ENCODE data around the gene BCR. TPM values are rescaled to one million over a fixed set of nuclear protein-coding genes. Genes with fewer than 3 reads are reported as not detected.

The BCR gene
- total RNA-seq, 6 donors from 2014 or later: 47.1 to 105 (median 68.6) TPM

- 94 to 96% methylated on average over 9 to 15 of the region's 15 CpGs for WGBS, 2 donors
- peaks cover 0 to 74% (median 48%) of the 10 kb centered on the region in 4 donors for H3K36me3 ChIP-seq
These were observed 94.8 kb downstream of the BCR start for GRCh38 chr22:23274891-23275694.

GRCh38 chr22:23275751-23276150, 95.4 kb downstream of the BCR start:
- TF ChIP-seq POLR2A (IDR thresholded peaks at IDR 0.05) (no peak), EP300 (IDR thresholded peaks at IDR 0.05) (no peak), POLR2AphosphoS5 (IDR thresholded peaks at IDR 0.05) (no peak), CTCF (IDR thresholded peaks at IDR 0.05) (no peak)
- Histone ChIP-seq H3K4me1 (peaks cover 21 to 30% (median 24%) of the 10 kb centered on the region in 4 donors), H3K27ac (no peak overlapping the region), H3K9me3 (no peaks in the 10 kb centered on the region), H3K27me3 (no peaks in the 10 kb centered on the region), H3K4me3 (no peak overlapping the region), H3K36me3 (peaks cover 0 to 77% (median 54%) of the 10 kb centered on the region in 4 donors)
- WGBS, 2 donors: 93 to 96% methylated on average over 14 of the region's 14 CpGs
- DNase-seq (no peak), ATAC-seq (ENCODE audit: low FRiP score in 2 of 2) (no peak)

More at GRCh38 chr22:23274891-23275694, 94.8 kb downstream of the BCR start:
- peaks cover 21 to 25% (median 23%) of the 10 kb centered on the region in 4 donors for H3K4me1 ChIP-seq
- TF ChIP-seq EP300 (IDR thresholded peaks at IDR 0.05) (no peak), POLR2AphosphoS5 (IDR thresholded peaks at IDR 0.05) (no peak), POLR2A (IDR thresholded peaks at IDR 0.05) (no peak), CTCF (IDR thresholded peaks at IDR 0.05) (no peak)
- no peaks in the 10 kb centered on the region for H3K9me3 ChIP-seq
- DNase-seq (no peak), ATAC-seq (ENCODE audit: low FRiP score in 2 of 2) (no peak)
- H3K27ac ChIP-seq: no peak overlapping the region
- H3K27me3 ChIP-seq: no peaks in the 10 kb centered on the region
- H3K4me3 ChIP-seq: no peak overlapping the region

DNA sequence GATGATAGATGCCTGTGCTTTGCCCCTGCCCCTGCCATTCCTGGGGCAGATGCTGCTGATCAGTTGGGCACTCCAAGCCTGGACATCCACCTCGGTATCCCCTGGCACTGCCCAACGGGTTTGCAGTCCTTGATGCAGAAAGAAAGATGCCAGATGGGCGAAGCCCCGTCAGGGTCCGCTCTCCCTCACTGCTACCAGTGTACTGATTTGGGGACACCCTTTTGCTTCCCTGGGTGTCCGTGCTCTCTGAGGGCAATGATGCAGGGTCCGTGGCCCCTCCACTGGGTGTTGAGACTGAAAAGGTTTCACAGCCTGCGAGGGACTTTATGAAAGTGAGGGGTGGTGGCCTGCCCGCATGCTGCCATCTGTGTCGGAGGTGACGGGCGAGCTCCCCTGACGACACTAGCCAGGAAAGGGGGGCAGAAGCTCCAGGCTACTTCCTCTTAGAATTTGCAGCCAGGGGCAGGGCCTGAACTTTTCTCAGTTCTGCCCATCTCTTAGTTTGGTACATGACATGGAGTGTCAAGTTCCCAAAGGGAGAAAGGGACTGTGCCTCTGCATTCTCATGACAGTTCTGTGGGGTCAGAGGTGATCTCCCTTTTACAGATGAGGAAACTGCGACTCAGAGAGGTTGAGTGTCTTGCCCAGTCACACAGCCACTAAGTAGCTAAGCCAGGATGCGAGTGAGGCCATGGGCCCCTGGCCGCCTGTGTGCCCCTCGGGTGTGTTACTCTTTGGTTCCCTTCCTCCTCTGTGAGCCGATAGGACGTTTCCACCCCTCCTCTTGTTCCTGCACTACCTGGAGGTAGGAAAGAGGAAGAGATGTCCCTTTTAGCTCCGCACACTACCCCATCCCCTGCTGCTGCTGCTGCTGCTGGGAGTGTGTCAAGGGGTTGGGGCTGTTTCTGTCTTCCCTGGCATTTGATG, 96.6 kb downstream of the BCR start:
- H3K4me3 ChIP-seq: no peak overlapping the region
- H3K36me3 ChIP-seq: peaks cover 0 to 73% (median 50%) of the 10 kb centered on the region in 4 donors
- peak overlapping the region in 2 of 4 donors; percentile 27 to 86 for H3K27ac ChIP-seq
- no peak for DNase-seq
- H3K4me1 ChIP-seq: peaks cover 28 to 42% (median 34%) of the 10 kb centered on the region in 4 donors
- H3K9me3 ChIP-seq: no peaks in the 10 kb centered on the region
- no peak for ATAC-seq (ENCODE audit: low FRiP score in 2 of 2)
- no peak for TF ChIP-seq EP300 (IDR thresholded peaks at IDR 0.05)
- TF ChIP-seq POLR2A (IDR thresholded peaks at IDR 0.05): no peak
- no peak for TF ChIP-seq CTCF (IDR thresholded peaks at IDR 0.05)
- no peak for TF ChIP-seq POLR2AphosphoS5 (IDR thresholded peaks at IDR 0.05)
- H3K27me3 ChIP-seq: no peaks in the 10 kb centered on the region
- 86 to 90% methylated on average over 13 to 19 of the region's 20 CpGs for WGBS, 2 donors

- H3K27me3 ChIP-seq: no peaks in the 10 kb centered on the region
- DNase-seq (no peak), ATAC-seq (ENCODE audit: low FRiP score in 2 of 2) (no peak)
- peaks cover 30 to 50% (median 42%) of the 10 kb centered on the region in 4 donors for H3K4me1 ChIP-seq
- no peak overlapping the region for H3K4me3 ChIP-seq
- H3K36me3 ChIP-seq: peaks cover 0 to 70% (median 45%) of the 10 kb centered on the region in 4 donors
- TF ChIP-seq CTCF (IDR thresholded peaks at IDR 0.05) (no peak), POLR2A (IDR thresholded peaks at IDR 0.05) (no peak), EP300 (IDR thresholded peaks at IDR 0.05) (no peak), POLR2AphosphoS5 (IDR thresholded peaks at IDR 0.05) (no peak)
- WGBS, 2 donors: 89 to 93% methylated on average over 14 to 15 of the region's 15 CpGs
- H3K27ac ChIP-seq: peak overlapping the region; percentile 63 to 86 (median 78)
- H3K9me3 ChIP-seq: no peaks in the 10 kb centered on the region
These were observed 97.4 kb downstream of the BCR start for GRCh38 chr22:23277583-23278295.

Data from upper lobe of left lung (tissue), 6 donors.